Nucleus accumbens (tissue), 56 donors: ENCODE data around the gene DNAH14.
"Not testable (repeated sequence)": the region's sequence is repeated elsewhere in the genome, so short reads cannot be mapped to it uniquely, and the experiment has no call there.

Source experiments
- DNase-seq, 56 donors: peaks; one replicate each; lab custom pipeline; 2025; lab: John Stamatoyannopoulos, UW

The DNAH14 gene

GRCh38 chr1:224920930-224921329, 8.5 kb upstream of the DNAH14 start:
- no peak for DNase-seq

GRCh38 chr1:224921354-224921753, 8.1 kb upstream of the DNAH14 start:
- no peak for DNase-seq

GRCh38 chr1:224922404-224923164, 6.9 kb upstream of the DNAH14 start:
- peak in 1 of 56 donors; percentile 2 for DNase-seq

- DNase-seq = no peak
Observed at GRCh38 chr1:224923726-224924125, 5.7 kb upstream of the DNAH14 start.

GRCh38 chr1:224927631-224928030, 1.8 kb upstream of the DNAH14 start:
- DNase-seq = not testable (repeated sequence)

GRCh38 chr1:224928906-224929305, 569 bp upstream of the DNAH14 start:
- no peak for DNase-seq

- no peak for DNase-seq
Observed at GRCh38 chr1:224931605-224932004, 2.1 kb downstream of the DNAH14 start.

- no peak for DNase-seq
Observed at GRCh38 chr1:224932607-224933249, 3.3 kb downstream of the DNAH14 start.

- no peak for DNase-seq
Observed at GRCh38 chr1:224933584-224933983, 4.1 kb downstream of the DNAH14 start.

- no peak for DNase-seq
Observed at GRCh38 chr1:224938652-224939051, 9.2 kb downstream of the DNAH14 start.

GRCh38 chr1:224939844-224940425, 10.5 kb downstream of the DNAH14 start:
- no peak for DNase-seq

GRCh38 chr1:224940735-224941134, 11.3 kb downstream of the DNAH14 start:
- not testable (repeated sequence) for DNase-seq

GRCh38 chr1:224945651-224946348, 16.3 kb downstream of the DNAH14 start:
- DNase-seq = not testable (repeated sequence)

- not testable (repeated sequence) for DNase-seq
Observed at GRCh38 chr1:224946349-224946691, 16.8 kb downstream of the DNAH14 start.

- no peak for DNase-seq
Observed at GRCh38 chr1:224957696-224958095, 28.2 kb downstream of the DNAH14 start.

- DNase-seq = no peak
Observed at GRCh38 chr1:224958490-224958889, 29.0 kb downstream of the DNAH14 start.

- DNase-seq = no peak
Observed at GRCh38 chr1:224959115-224959514, 29.6 kb downstream of the DNAH14 start.

- no peak for DNase-seq
Observed at GRCh38 chr1:224959656-224960055, 30.2 kb downstream of the DNAH14 start.

GRCh38 chr1:224980181-224980580, 50.7 kb downstream of the DNAH14 start:
- no peak for DNase-seq

GRCh38 chr1:224981922-224982354, 52.5 kb downstream of the DNAH14 start:
- not testable (repeated sequence) for DNase-seq

GRCh38 chr1:224988042-224988441, 58.6 kb downstream of the DNAH14 start:
- no peak for DNase-seq
